HG02884 (cell line): ENCODE results near the gene RNF41.
"Not testable (repeated sequence)": the region's sequence is repeated elsewhere in the genome, so short reads cannot be mapped to it uniquely, and the experiment has no call there.

Experiments
- ATAC-seq: cut with Tn5 transposase; IDR thresholded peaks from one replicate; pipeline ENCODE4 v1.9.1; 2021; ENCODE audit warnings: mild to moderate bottlenecking, moderate library complexity; ENCODE audit not compliant: unreplicated experiment

RNF41 gene

DNA sequence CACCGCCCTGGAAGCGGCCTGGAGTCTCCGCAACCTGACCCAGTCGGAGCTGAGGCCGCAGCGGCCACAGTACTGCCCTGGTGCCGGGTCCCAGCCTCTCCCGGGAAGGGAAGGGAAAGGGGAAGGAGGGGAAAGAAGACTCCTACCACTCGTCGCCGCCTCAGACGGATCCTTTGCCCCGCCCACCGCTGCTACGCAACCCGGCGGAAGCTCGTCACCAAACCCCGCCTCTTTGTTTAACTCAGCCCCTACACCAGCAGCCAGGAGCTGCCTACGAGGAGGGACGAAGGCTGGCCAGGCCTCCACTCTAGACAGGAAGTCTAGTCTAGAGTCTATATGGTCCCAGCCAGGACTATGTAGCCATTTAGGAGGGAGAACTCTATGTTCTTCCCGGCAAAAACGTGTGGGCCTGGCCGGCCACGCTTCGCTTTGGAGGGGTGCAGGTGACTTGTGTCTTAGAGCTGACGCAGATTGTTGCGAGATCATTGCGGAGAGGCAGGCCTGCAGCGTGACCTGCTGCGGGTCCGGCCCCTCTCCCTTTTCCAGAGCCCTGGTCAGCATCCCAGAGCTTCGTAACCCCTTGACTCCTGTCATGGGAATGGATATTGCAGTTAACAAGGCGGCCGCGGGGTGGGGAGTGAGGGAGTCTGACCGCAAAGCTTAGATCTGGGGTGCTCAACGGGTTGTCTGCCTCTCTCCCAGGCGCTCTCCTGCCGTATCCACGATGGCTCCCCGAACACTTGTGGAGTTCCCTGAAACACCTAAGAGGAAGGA is at the start of gene RNF41:
Gene RNF41 (minus strand): TSS at position 166 of the 774 bp plus-strand sequence. CDS start 7,875 bp downstream, outside the sequence.
- ATAC-seq, result peak; percentile 73

DNA sequence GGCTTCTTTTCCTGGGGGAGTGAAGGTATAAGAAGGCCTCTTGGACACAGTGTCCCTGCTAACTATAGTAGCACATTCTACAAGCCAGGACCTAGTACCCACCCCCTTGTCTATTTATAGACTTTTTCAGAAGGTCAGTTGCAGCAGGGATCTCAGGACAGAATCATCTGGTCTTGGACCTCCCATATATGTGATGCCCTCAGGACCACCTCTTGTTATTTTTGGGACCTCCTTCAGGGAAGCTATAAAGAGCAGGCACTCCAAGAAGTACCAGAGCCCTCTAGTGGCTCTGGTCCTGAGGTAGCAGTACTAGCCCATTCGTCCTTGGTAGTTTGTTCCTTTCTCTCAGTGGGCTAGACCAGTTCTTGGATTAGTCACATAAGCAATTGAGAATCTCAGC is 49.3 kb upstream of the RNF41 start:
- ATAC-seq, result no peak

DNA sequence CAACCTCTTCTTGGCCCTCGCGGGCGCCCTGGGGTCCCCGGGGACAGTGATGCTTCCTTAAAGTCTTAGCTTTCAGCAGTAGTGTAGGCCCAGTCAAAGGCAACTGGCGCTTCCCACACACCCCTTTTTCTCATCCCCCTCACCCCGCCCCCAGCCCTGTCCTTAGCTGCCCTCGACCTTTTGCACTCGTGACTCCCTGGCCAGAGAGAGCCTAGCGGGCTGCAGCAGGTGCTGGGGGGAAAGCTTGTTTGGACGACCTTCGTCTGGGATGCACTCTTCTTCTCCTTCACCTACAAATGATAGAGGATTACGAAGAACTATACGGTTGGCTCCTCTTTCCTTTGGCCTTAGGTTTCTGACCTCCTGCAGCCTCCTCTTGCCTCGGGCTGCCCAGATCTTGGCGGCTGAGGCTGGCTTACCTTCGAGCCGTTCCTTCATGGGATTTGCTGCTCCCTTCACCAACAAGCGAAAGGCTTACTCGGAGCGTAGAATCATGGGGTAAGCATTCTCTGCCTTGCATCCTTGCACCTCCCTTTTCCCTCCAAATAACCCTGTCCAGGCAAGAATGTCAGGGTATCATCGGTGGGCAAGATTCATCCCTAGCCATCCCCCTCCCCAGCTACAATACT is 45.8 kb upstream of the RNF41 start:
- ATAC-seq, result peak; percentile 10

DNA sequence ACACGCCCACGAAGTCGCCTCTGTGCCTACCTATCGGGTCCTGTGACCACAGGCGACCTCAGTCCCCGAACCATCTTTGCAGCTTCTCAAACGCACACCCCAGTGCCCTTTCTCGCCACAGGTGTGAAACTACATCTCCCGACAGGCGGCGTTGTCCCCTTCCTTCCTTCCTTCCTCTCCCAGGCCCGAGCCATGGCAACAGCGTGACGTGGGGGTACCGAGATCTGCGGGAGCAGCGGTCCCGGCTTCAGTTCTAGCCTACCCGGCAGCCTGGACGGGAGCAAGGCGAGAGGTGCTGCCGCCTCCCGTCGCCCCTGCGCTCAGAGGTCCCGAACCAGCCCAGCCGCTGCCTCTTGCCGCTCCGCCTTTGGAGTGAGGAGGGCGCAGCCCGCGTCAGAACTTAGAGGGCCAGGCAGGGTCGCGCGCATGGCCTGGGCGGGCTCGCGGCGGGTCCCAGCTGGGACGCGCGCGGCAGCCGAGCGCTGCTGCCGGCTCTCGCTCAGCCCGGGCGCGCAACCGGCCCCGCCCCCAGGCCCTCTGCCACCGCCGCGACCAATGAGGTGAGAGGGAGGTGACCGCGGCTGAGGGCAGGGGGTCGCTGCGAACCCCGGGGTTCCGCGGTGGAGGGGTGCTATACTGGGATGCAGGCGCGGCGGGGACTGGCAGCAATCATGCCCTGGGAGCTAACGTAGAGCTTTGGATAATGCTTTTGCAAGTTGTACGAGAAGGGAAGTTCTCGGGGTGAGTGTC is 45.1 kb upstream of the RNF41 start, which contains the start of gene COQ10A:
Gene COQ10A (plus strand): TSS at position 250 of the 750 bp plus-strand sequence. CDS start 177 bp downstream, at position 427.
- peak; percentile 77 for ATAC-seq

DNA sequence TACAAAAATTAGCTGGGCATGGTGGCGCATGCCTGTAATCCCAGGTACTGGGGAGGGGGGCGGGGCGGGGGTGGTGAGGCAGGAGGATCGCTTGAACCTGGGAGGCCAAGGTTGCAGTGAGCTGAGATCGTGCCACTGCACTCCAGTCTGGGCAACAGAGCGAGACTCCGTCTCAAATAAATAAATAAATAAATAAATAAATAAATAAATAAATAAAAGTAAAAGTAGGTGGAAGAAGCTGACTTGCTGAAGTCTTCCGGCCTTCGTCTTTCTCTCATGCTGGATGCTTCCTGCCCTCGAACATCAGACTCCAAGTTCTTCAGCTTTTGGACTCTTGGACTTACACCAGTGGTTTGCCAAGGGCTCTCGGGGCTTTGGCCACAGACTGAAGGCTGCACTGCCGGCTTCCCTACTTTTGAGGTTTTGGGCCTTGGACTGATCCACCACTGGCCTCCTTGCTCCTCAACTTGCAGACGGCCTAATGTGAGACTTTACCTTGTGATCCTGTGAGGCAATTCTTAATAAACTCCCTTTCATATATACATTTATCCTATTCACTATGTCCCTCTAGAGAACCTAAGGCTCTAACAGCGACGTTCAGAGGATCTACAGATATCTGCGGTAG is 44.5 kb upstream of the RNF41 start:
- ATAC-seq, result not testable (repeated sequence)

DNA sequence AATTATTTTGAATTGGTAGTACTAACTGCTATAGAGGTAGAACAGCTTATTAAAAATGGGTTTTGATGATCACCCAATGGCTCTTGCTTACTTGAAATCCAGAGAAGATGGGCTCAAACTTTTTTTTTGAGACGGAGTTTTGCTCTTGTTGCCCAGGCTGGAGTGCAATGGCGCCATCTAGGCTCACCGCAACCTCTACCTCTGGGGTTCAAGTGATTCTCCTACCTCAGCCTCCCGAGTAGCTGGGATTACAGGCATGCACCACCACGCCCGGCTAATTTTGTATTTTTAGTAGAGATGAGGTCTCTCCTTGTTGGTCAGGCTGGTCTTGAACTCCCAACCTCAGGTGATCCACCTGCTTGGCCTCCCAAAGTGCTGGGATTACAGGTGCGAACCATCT is 41.2 kb upstream of the RNF41 start:
- ATAC-seq, result not testable (repeated sequence)

DNA sequence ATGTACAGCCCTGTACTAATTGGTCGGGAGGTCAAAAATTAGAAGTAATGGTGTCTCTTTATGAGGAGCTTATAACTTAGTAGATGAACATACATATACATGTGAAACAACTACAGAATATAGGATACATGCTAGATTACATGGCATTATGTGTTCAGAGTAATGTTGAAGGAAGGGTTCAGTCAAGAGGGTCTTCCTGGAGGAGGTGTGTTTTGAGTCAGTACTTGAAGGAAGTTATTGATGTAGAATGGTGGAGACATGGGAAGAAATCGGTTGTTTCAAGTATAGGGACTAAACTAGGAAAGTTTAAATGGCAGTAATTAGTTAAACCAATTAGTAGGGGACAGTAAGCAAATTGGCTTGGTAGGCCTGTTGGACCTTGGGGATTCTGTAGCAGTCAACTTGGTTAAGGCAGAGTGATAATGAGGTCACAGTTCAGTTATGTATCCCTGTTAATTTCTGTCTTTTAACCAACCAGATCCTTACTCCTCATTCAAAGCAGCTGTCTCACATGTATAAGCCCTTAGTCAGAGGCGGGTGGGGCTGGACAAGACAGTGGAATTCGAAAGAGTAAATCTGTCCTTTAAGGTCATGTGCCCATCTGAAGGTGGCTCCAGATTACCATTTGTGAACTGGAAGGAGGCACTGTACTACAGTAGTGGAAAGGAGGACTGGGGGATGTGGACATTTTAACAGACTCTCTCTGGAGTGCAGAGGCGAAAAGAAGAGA is 39.9 kb upstream of the RNF41 start:
- ATAC-seq, result no peak

DNA sequence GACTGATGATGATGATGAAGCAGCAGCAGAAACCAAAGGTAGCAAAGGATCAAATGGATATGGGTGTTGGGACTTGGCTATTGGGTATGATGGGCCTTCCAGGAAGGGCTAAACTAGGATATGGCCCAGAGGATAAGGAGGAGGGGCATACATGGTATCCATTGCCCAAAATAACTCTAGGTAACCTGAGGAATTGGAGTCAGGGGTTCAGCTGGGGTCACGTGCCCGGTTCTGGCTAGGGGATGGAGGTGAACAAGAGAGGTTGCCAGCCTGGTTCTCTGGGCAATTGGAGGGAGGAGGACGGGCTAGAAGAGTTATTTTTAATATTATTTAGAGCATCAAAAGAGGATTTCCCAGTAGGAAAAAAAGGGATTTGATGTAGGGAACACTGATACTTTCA is 39.2 kb upstream of the RNF41 start:
- ATAC-seq, result no peak

DNA sequence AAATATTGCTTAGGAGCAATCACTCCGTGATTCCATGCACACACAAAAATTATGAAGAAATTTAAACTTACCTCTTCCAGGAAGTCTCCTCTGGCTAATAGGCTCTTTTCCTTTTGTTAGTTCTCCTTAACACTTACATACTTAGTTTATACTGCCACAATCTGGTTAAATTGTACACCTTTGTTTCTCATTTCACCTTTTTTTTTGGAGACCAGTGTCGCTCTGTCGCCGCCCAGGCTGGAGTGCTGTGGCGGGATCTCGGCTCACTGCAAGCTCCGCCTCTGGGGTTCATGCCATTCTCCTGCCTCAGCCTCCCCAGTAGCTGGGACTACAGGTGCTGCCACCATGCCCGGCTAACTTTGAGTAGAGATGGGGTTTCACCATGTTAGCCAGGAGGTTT is 38.7 kb upstream of the RNF41 start:
- no peak for ATAC-seq

DNA sequence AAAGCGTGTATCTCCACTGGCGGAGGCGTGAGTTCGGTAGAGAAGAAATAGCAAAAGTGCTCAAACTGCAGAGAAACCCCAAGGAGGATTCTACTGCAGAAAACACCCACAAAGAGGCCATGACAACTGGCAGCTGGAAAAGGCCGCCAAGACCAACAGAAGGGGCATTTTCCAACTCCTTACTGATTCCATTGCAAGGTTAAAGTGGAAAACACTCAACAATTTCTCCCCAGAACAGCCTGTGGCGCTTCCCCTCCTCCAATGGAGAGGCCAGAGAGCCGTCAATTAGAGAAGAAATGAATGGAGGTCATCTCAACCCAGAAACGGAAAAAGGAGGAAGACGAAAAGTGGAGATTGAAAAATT is 37.1 kb upstream of the RNF41 start:
- no peak for ATAC-seq

DNA sequence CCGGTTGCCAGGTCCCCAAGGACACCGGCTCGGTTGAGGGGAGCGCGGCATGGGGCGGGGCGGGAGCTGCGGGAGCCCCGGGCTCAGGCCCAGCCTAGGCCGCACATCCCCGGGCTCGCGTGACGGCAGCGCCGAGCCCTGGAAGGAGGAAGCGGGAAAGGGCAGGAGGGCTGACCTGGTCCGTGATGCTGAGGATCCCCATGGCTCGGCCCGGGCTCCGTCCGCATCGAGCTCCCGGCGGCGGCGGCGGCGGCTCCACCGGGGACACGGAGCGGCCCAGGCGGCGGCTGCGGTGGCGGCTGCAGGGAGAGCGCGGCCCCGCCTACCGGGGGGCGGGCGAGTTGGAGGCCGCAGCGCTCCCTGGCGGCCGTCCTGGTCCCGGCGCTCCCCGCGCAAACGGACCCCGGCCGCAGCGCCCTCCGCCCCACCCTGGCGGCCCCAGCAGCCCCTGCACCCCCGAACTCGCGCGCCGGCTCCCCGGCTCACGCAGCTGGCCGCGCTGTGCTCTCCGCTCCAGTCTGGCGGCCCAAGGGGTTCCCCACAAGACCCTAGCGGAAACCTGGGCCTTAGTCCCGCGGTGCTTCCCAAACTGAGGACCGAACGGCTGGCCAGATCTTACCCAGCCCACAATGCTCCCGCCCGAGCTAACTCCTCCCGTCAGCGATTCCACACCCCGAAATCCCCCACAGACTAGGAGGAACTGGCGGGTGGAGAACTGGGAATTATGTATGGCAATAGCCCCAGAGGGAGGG is 36.5 kb upstream of the RNF41 start, which contains the start of gene ANKRD52:
Gene ANKRD52 (minus strand): TSS at position 317 of the 752 bp plus-strand sequence. CDS start 115 bp downstream, at position 202.
- ATAC-seq, result peak; percentile 86

DNA sequence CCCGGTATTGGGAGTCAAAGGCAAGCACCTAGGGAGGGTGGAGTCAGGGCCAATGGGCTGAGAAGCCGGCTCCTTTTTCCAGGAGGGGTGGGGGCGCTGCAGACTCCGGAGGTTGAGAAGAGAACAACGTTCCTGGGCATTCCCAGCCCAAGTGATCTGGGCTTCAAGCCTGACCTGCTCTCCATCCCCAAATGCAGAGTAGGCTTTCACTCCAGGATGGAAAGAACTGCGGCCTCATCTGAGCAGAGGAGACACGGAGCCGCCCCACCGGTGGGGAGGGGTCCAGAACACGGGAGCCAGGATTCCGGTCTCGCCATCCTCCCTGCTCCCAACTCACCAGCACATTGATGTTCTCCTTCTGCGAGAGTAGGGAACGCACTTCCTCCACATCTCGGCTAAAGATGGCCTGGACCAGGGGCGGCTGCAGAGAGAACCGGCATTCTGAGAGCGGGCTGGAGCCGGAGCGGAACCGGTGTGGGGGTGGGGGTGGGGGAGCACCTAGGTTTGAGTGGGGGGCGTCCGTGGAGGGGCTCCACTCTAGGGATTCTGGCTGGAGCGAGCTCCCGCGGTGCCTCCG is 35.9 kb upstream of the RNF41 start:
- ATAC-seq, result no peak

DNA sequence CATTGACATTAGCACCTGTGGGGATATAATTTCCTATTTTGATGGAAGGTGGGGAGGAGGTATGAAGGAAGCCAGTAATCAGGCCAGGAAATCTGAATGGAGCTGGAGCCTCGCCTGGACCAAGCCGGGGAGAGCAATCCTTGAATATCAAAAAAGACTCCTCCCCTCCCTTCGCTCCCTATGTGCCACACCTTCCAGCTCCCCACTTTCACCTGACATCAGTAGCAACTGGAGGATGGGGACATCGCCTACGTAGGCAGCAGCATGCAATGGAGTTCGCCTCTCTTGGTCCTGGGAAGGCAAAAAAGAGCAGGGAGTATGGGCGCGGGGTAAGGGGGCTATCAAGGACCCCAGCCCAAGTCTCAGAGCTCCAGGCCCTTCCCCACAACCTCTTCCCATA is 35.3 kb upstream of the RNF41 start:
- no peak for ATAC-seq

DNA sequence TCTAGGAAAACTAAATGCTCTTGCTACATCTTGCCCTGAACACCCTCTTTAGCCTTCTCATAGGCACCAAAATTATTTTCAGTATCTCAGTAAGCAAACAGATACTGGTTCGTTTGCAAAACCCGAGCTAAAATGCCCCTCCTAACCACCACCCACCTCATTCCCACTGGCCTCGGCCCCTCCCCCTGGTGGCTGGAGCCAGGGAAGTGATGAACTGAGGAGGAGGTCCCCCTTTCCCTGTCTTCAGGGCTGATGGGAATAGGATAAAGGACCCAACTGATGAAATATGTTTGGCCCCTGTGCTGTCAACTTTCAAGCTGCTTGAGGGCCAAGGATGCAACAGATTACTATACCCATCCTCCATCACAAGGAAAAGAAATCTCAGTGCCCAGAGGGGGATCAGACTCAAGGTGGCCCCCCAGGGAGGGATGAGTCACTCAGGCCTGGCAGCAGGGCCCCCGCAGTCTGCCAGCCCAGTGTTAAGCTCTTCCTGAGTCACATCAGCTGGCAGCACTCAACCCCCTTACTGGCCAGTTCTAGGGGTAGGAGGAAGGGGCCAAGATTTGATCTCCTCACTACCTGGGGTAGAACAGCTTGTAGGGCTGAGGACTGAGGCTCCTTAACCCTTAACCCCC is 34.7 kb upstream of the RNF41 start:
- no peak for ATAC-seq

DNA sequence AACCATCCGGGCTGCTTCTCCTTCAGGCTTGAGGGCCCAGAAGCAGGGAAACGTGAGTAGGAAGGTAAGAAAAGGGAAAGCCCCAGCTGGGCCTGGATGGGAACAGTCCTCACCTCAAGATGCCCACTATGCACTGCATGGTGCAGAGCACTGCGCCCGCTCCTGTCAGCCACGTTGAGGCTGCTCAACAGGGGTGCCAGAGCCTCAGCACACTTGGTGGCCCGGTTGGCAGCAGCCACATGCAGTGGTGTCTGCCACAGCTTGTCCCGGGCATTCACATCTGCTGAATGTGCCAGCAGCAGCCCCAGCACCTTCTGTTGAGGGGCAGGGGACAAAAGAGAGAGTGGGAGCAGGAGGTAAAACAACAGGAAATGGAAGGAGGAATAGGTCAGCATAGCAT is 33.9 kb upstream of the RNF41 start:
- no peak for ATAC-seq

DNA sequence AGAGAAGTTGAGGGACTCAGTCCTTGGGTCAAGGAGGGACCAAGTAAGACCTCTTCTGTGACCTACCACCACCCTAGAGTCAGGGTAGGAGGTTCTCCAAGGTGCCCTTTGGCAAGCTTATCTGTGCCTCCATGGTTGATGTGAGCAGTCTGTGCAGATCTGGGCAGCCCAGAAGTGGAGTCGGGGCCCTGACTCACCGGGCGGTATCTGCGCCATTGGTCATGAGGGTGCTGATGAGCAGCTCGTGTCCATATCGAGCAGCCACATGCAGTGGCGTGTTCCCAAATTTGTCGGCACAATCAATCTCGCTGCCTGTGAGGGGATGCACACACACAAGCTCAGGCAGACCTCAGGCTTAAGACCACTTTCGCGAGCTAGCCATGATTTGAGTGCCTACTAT is 31.4 kb upstream of the RNF41 start:
- no peak for ATAC-seq

DNA sequence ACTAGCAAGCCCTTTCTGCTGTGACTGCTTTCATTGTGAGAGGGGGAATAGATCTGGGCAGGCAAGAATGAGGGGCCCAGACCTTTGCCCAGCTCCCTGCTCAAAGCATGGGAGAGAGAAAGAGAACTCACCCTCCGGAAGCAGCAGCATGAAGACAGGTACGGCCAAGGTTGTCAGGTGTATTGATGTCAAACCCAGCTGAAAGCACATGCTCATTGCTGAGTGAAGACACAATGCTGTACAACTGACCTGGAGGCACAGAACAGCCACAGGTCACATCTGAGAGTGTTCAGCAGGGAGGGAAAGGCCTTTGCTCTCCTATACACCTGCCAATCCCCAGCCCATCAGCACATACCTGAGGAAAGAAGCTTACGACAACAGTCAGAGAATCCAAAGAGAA is 30.9 kb upstream of the RNF41 start:
- ATAC-seq, result no peak

DNA sequence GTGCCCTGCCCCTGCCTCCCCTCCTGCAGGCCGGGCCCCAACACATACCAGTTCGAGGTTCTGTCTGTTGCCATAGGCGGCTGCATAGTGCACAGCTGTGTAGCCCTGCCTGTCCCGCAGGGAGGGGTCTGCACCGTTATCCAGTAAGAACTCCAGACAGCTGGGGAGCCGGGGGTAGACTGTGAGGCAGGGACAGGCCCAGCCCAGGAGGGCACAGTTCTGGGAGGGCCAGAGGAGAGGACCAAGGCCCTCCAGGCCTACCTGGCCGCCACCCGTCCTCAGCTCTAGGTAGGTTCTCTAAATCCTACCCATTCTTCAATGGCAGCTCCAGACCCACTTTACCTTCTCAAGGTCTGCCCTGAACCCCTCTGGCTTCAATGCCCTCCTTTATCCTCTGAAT is 27.0 kb upstream of the RNF41 start:
- no peak for ATAC-seq

DNA sequence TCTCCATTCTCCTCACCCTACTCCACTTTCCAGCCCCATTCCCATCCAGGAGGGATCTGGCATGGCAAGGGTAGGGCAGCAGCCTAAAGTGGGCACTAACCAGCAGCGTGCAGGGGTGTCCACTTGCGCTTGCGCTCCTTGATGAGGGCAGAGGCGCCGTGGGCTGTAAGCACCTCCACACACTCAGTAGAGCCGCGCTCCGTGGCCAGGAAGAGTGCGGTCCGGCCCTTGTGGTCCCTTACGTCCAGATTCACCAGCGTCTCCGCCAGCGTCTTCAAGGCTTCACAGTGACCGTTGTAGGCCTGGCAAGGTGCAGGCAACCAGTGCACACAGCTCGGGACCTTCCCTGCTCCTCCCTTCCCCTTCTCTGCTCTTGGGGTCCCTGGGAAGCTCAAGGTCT is 26.2 kb upstream of the RNF41 start:
- ATAC-seq, result no peak
